A204.1 (cell line): ENCODE measurements around the gene CARD6.
"Not testable (repeated sequence)": the region's sequence is repeated elsewhere in the genome, so short reads cannot be mapped to it uniquely, and the experiment has no call there.

ENCODE experiments used
- FAIRE-seq: peaks from 2 replicates; lab custom pipeline; 2012; peaks lifted over from hg19 to GRCh38; lab: Jason Lieb, UNC

Gene CARD6

GRCh38 chr5:40828690-40829661 lies 12.2 kb upstream of the CARD6 start:
- no peak for FAIRE-seq

- FAIRE-seq = no peak
Measured at GRCh38 chr5:40829748-40830533, 11.2 kb upstream of the CARD6 start.

- FAIRE-seq = no peak
Measured at GRCh38 chr5:40831346-40832210, 9.6 kb upstream of the CARD6 start.

- no peak for FAIRE-seq
Measured at GRCh38 chr5:40832345-40832744, 8.8 kb upstream of the CARD6 start.

- no peak for FAIRE-seq
Measured at GRCh38 chr5:40833712-40834229, 7.4 kb upstream of the CARD6 start.

- no peak for FAIRE-seq
Measured at GRCh38 chr5:40834391-40834848, 6.7 kb upstream of the CARD6 start.

- peak; percentile 46 for FAIRE-seq
Measured at GRCh38 chr5:40834849-40835787, 6.0 kb upstream of the CARD6 start, which contains the start of gene RPL37. RPL37 (minus strand) TSS chr5:40835222; CDS start chr5:40835185, 37 bp downstream.

- no peak for FAIRE-seq
Measured at GRCh38 chr5:40838086-40838485, 3.1 kb upstream of the CARD6 start.

GRCh38 chr5:40842351-40842750 lies 1.2 kb downstream of the CARD6 start:
- no peak for FAIRE-seq

GRCh38 chr5:40844565-40844964 lies 3.4 kb downstream of the CARD6 start:
- no peak for FAIRE-seq

GRCh38 chr5:40846371-40846770 lies 5.2 kb downstream of the CARD6 start:
- no peak for FAIRE-seq

- FAIRE-seq = no peak
Measured at GRCh38 chr5:40847525-40847924, 6.4 kb downstream of the CARD6 start.

GRCh38 chr5:40853632-40854192 lies 12.5 kb downstream of the CARD6 start:
- FAIRE-seq = no peak

- FAIRE-seq = no peak
Measured at GRCh38 chr5:40860711-40861110, 19.5 kb downstream of the CARD6 start.

- FAIRE-seq = not testable (repeated sequence)
Measured at GRCh38 chr5:40865004-40865403, 23.8 kb downstream of the CARD6 start.

GRCh38 chr5:40866844-40867243 lies 25.7 kb downstream of the CARD6 start:
- no peak for FAIRE-seq

GRCh38 chr5:40869384-40869783 lies 28.2 kb downstream of the CARD6 start:
- no peak for FAIRE-seq

- no peak for FAIRE-seq
Measured at GRCh38 chr5:40871177-40871576, 30.0 kb downstream of the CARD6 start.

GRCh38 chr5:40872253-40872652 lies 31.1 kb downstream of the CARD6 start:
- FAIRE-seq = not testable (repeated sequence)

- FAIRE-seq = no peak
Measured at GRCh38 chr5:40873286-40873880, 32.2 kb downstream of the CARD6 start.
